Nucleus accumbens (tissue), 56 donors: ENCODE data around the gene RCAN2.

Source experiments
- DNase-seq, 56 donors: peaks; one replicate each; lab custom pipeline; 2025; lab: John Stamatoyannopoulos, UW

RCAN2 gene

GRCh38 chr6:46186583-46186982, 304.7 kb downstream of the RCAN2 start:
- DNase-seq = no peak

DNA sequence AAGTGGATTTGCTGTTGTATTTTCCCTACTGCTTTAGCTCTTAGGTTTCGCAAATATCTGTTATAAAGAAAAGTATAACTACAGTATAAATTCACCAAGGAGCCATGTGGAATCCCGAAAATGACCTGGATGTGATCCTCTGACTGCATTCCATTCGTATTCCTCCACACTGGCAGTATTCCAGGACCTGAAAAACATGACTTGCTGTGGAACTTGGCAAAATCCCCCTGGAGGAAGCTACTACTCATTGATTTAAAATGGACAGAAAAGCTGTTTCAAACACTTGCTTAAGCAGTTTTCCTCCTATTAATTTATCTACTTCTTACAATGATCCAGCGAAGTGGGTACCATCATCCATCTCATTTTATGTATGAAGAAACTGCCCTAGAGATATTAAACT, 307.1 kb downstream of the RCAN2 start:
- no peak for DNase-seq

DNA sequence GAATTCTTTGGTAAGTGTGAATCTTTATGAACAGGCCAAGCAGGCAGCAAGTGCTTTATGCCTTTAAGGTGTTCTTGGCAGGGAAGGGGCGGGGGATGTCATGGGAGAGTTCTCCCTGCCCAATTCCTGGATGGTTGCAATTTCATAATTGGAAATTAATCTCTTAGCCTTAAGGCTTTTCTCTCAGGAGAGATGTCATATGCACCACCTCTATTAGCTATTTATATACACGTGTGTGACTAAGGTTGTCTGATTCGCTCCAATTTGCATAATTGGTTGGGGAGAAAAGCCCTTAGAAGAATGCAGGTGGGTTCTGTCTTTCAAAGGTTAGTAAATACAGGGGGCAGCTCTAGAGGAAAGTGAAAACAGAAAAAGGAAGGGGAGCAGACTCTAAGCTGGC, 315.3 kb downstream of the RCAN2 start:
- DNase-seq = no peak

DNA sequence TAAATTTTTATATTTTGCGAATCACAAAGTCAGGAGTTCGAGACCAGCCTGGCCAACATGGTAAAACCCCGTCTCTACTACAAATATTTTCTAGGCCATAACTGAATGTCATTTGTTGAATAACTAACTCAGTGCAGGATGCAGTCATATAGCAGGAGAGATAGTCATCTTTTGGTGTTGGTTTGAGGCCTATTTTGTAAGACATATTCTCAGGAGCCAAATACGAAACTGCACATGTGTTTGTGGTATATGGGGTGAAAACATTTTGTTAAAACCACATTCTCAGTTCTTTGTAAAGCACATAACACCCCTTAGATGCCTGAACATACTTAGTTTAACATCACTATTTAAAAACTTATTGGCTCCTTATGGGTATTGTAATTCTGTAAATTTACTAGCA, 315.8 kb downstream of the RCAN2 start:
- no peak for DNase-seq

DNA sequence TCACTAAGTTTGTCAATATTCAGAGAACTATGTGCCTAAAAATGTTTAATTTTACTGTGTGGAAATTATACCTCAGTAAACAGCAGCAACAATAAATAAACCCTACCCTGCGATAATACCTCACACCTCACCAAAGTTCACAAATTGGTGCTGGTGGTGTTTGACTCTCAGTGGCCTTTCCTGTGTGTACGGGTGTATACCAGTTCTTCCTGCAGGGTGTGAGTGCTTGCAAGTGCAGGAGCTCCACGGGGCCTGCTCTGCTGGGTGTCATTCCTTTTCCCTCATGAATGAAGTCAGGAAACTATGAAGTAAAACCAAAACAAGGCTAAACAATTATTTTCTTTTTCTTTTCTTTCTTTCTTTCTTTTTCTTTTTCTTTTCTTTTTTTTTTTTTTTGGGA, 316.3 kb downstream of the RCAN2 start:
- no peak for DNase-seq

DNA sequence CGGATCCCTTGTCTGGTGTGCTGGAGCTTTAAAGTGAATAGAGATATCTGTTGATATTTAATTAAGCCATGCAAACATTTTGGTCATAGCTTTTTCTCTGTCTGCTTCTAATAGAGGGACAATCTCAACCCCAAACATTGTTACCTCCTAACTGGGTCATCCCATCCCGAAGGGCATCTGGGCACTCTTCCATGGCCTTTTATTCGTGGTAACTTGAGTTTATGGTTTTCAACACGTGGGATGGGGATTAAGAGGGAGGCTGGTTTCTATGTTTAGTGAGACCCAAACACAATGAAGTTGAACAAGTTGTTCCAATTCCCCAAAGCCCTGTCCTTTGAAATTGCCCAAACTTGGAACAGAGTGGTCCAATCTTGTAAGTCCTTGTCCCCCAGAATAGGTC, 319.1 kb downstream of the RCAN2 start:
- peak in 2 of 56 donors; percentile 1 to 8 for DNase-seq
